Mesenchymal stem cell (in vitro differentiated cells and primary cell): ENCODE results near the gene ANXA6.

ENCODE experiments used
- DNase-seq: peaks from one replicate; pipeline ENCODE4 v3.0.0-alpha.2; 2013
- H2AFZ ChIP-seq: one replicate; pipeline ENCODE4 v1.6.1; 2013; ENCODE audit warnings: low read depth, mild to moderate bottlenecking, control low read depth, inconsistent platforms, low read length, moderate library complexity
- H2AK5ac ChIP-seq: 2 replicates; pipeline ENCODE4 v1.6.1; 2013; ENCODE audit warnings: low read length, moderate library complexity, mild to moderate bottlenecking, inconsistent platforms; ENCODE audit not compliant: severe bottlenecking
- H2BK120ac ChIP-seq: one replicate; pipeline ENCODE4 v1.6.1; 2013; ENCODE audit warnings: low read depth, mild to moderate bottlenecking, inconsistent platforms, low read length, moderate library complexity
- H2BK12ac ChIP-seq, 2 experiments: one replicate each; pipeline ENCODE4 v1.6.1; 2013; ENCODE audit warnings: inconsistent platforms in 2 of 2, low read length in 2 of 2, mild to moderate bottlenecking in 2 of 2, moderate library complexity in 2 of 2, control low read depth in 1 of 2
- H2BK15ac ChIP-seq: one replicate; pipeline ENCODE4 v1.6.1; 2013; ENCODE audit warnings: mild to moderate bottlenecking, low read depth, inconsistent platforms; ENCODE audit not compliant: poor library complexity, severe bottlenecking
- H2BK5ac ChIP-seq: 2 replicates; pipeline ENCODE4 v1.6.1; 2013; ENCODE audit warnings: low read depth, mild to moderate bottlenecking, low read length, control low read depth, inconsistent platforms; ENCODE audit not compliant: poor library complexity, severe bottlenecking
- H3K14ac ChIP-seq, 2 experiments: one replicate each; pipeline ENCODE4 v1.6.1; 2013; ENCODE audit warnings: inconsistent platforms in 2 of 2, low read length in 2 of 2, control low read depth in 1 of 2, mild to moderate bottlenecking in 1 of 2, moderate library complexity in 1 of 2
- H3K18ac ChIP-seq, 2 experiments: one replicate each; pipeline ENCODE4 v1.6.1; 2013; ENCODE audit warnings: inconsistent platforms in 2 of 2, low read length in 2 of 2, control low read depth in 1 of 2, low read depth in 1 of 2, mild to moderate bottlenecking in 1 of 2
- H3K23ac ChIP-seq, 2 experiments: one replicate each; pipeline ENCODE4 v1.6.1; 2013; ENCODE audit warnings: inconsistent platforms in 2 of 2, low read length in 2 of 2, mild to moderate bottlenecking in 2 of 2, moderate library complexity in 2 of 2, control low read depth in 1 of 2
- H3K27ac ChIP-seq: 2 replicates; pipeline ENCODE4 v1.5.1; 2013; ENCODE audit warnings: mild to moderate bottlenecking, moderate library complexity, low read length, control low read depth, inconsistent platforms; ENCODE audit not compliant: poor library complexity, severe bottlenecking
- H3K27me3 ChIP-seq, 2 experiments: 2 replicates each; pipeline versions ENCODE4 v1.6.1 to v1.7.0; 2013; ENCODE audit warnings: low read length in 2 of 2, mild to moderate bottlenecking in 2 of 2, moderate library complexity in 2 of 2, control low read depth in 1 of 2, inconsistent platforms in 1 of 2; ENCODE audit not compliant: control insufficient read depth in 1 of 2, insufficient read depth in 1 of 2
- H3K36me3 ChIP-seq, 2 experiments: 2 replicates each; pipeline versions ENCODE4 v1.6.1 to v1.7.0; 2013; ENCODE audit warnings: low read length in 2 of 2, control low read depth in 1 of 2, inconsistent platforms in 1 of 2, low read depth in 1 of 2, mild to moderate bottlenecking in 1 of 2; ENCODE audit not compliant: insufficient read depth in 2 of 2, control insufficient read depth in 1 of 2
- H3K4ac ChIP-seq, 2 experiments: one replicate each; pipeline ENCODE4 v1.6.1; 2013; ENCODE audit warnings: inconsistent platforms in 2 of 2, low read length in 2 of 2, mild to moderate bottlenecking in 2 of 2, moderate library complexity in 2 of 2, control low read depth in 1 of 2, low read depth in 1 of 2
- H3K4me1 ChIP-seq: 2 replicates; pipeline ENCODE4 v1.6.1; 2013; ENCODE audit warnings: low read depth, low read length, control low read depth; ENCODE audit not compliant: control insufficient read depth, insufficient read depth
- H3K4me2 ChIP-seq: 2 replicates; pipeline ENCODE4 v1.6.1; 2013; ENCODE audit warnings: low read length, mild to moderate bottlenecking, inconsistent platforms; ENCODE audit not compliant: poor library complexity, severe bottlenecking
- H3K4me3 ChIP-seq, 2 experiments: 2 replicates each; pipeline versions ENCODE4 v1.5.1 to v1.7.0; 2013; ENCODE audit warnings: low read length in 2 of 2, mild to moderate bottlenecking in 2 of 2, control low read depth in 1 of 2, low read depth in 1 of 2; ENCODE audit not compliant: insufficient read depth in 1 of 2
- H3K79me1 ChIP-seq: replicated peaks from 2 replicates; pipeline ENCODE4 v1.6.1; 2013; ENCODE audit warnings: mild to moderate bottlenecking, control low read depth, low read length, inconsistent platforms; ENCODE audit not compliant: poor library complexity, severe bottlenecking
- H3K9ac ChIP-seq: 2 replicates; pipeline ENCODE4 v1.7.0; 2013; ENCODE audit warnings: mild to moderate bottlenecking, low read length, moderate library complexity
- H3K9me3 ChIP-seq: 2 replicates; pipeline ENCODE4 v1.7.0; 2013; ENCODE audit warnings: mild to moderate bottlenecking, low read length; ENCODE audit not compliant: control insufficient read depth
- H4K8ac ChIP-seq: one replicate; pipeline ENCODE4 v1.6.1; 2013; ENCODE audit warnings: inconsistent platforms, mild to moderate bottlenecking, low read length, moderate library complexity
- H4K91ac ChIP-seq: one replicate; pipeline ENCODE4 v1.6.1; 2013; ENCODE audit warnings: mild to moderate bottlenecking, low read length, inconsistent platforms
- WGBS: methylation state at CpG from one replicate; pipeline ENCODE4 v1.1.7; 2013; ENCODE audit warnings: mixed read lengths; 5-methylcytosine and 5-hydroxymethylcytosine counted together

The ANXA6 gene

DNA sequence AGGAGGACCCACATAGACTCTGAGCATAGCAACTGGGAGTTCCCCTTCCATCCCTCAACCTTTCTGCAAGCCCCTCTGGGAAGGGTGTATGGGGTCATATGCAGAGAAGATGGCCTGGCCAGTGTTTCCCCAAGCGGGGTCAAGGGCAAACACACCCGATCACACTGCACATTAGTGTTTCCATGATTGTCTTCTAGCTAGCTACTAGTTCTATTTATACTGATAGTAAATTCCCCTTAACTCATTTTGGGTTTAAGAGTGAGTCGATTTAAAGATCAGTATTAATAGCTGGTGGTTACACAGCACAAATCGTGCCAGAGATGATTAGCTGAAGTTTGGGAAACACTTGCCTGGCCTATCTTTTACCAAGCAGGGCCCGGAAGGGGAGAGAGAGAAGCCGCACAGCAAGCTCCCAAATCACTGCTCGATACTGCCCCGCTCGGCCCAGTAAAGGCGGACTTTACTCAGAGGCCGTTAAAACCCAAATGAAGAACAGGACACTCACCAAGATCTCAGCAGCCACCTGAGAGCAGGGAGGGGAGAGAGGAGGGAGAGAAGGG, 47.4 kb downstream of the ANXA6 start:
- Histone ChIP-seq H2BK120ac (no peak overlapping the region), H2BK15ac (no peak overlapping the region), H3K23ac (no peak overlapping the region), H3K79me1 (peaks cover 44% of the 10 kb centered on the region), H2AFZ (no peak overlapping the region), H3K9me3 (no peaks in the 10 kb centered on the region), H2AK5ac (no peak overlapping the region), H4K91ac (no peak overlapping the region), H4K8ac (no peak overlapping the region), H3K4ac (no peak overlapping the region), H3K18ac (no peak overlapping the region), H3K9ac (no peak overlapping the region), H3K4me1 (peaks cover 11% of the 10 kb centered on the region), H2BK12ac (no peak overlapping the region), H3K27me3 (no peaks in the 10 kb centered on the region), H2BK5ac (no peak overlapping the region), H3K4me2 (no peak overlapping the region), H3K36me3 (peaks cover 62 to 94% of the 10 kb centered on the region in 2 experiments), H3K14ac (no peak overlapping the region), H3K27ac (no peak overlapping the region), H3K4me3 (no peak overlapping the region)
- WGBS = 98% methylated on average over 10 of the region's 11 CpGs
- no peak for DNase-seq

DNA sequence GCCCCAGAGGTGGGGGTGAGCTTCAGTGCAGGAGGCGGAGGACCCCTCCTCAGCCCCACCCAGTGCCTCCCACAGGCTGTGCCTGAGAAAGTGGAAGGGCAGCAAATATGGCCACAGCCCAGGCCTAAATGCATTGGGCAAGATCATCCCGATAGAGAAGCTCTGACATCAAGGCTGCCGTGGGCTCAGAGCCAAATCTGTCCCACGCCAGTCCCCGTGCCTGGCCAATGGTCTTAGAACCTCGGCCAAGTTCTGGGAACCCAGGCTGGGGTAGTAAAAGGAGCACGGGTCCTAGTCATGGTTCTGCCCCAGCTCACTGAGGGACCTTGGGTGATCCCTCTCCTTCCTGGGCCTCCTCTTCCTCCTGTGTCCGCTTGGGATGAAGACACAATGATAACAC, 49.0 kb downstream of the ANXA6 start:
- H3K14ac ChIP-seq = no peak overlapping the region
- peaks cover 46% of the 10 kb centered on the region for H3K79me1 ChIP-seq
- H3K9me3 ChIP-seq = no peaks in the 10 kb centered on the region
- H2AFZ ChIP-seq = no peak overlapping the region
- H3K27me3 ChIP-seq = no peaks in the 10 kb centered on the region
- no peak overlapping the region for H2AK5ac ChIP-seq
- H3K18ac ChIP-seq = no peak overlapping the region
- no peak overlapping the region for H3K27ac ChIP-seq
- H3K4me3 ChIP-seq = no peak overlapping the region
- no peak overlapping the region for H2BK120ac ChIP-seq
- H3K9ac ChIP-seq = no peak overlapping the region
- no peak overlapping the region for H2BK5ac ChIP-seq
- no peak overlapping the region for H2BK15ac ChIP-seq
- H4K91ac ChIP-seq = no peak overlapping the region
- no peak overlapping the region for H2BK12ac ChIP-seq
- no peak for DNase-seq
- 96% methylated on average over 8 of the region's 8 CpGs for WGBS
- peaks cover 11% of the 10 kb centered on the region for H3K4me1 ChIP-seq
- H3K4ac ChIP-seq = no peak overlapping the region
- H3K23ac ChIP-seq = no peak overlapping the region
- H3K4me2 ChIP-seq = no peak overlapping the region
- H3K36me3 ChIP-seq = peaks cover 78 to 98% of the 10 kb centered on the region in 2 experiments
- H4K8ac ChIP-seq = peak overlapping the region; percentile 0

DNA sequence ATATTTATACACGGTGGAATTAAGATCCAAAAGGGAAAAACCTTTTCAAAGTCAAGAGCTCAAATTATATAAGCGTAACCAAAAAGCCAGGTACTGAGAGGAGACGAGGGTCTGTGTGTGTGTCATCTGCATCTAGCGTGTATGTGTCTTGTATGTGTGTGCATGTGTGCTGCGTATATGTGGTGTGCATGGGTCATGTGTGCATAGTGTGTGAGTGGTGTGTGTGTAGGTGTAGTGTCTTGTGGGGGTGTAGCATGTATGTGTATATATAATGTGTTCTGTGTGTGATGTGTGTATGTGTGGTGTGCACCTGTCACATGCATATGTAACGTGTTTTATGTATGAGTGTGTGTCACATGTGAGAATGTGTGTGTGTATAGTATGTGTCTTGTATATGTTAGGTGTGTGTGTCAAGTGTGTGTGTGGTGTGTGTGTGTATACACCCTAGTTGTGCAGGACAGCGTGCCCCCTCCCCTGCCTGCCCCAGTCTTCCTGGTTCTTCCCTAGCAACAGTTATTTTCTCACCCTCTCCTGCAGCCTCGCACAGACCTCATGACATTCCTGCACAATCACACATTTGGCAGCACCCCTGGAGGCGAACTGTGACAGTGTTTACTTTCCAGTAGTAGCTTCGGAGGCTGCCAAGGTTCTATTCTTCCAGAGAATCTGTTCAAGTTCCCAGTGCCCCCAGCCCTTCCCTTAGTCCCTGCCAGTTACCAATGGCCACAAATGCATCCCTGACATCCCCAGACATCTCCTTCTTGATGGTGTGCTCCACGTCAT, 49.6 kb downstream of the ANXA6 start:
- peak overlapping the region in 1 of 2 experiments; percentile 11 for H3K18ac ChIP-seq
- no peak overlapping the region for H4K8ac ChIP-seq
- no peak overlapping the region for H3K4ac ChIP-seq
- H2AFZ ChIP-seq = no peak overlapping the region
- no peak overlapping the region for H3K4me2 ChIP-seq
- peaks cover 11% of the 10 kb centered on the region for H3K4me1 ChIP-seq
- no peak overlapping the region for H2BK5ac ChIP-seq
- no peak overlapping the region for H3K9ac ChIP-seq
- H3K79me1 ChIP-seq = peaks cover 48% of the 10 kb centered on the region
- H3K27ac ChIP-seq = no peak overlapping the region
- no peak overlapping the region for H3K23ac ChIP-seq
- H3K36me3 ChIP-seq = peaks cover 81 to 99% of the 10 kb centered on the region in 2 experiments
- no peaks in the 10 kb centered on the region for H3K9me3 ChIP-seq
- H2BK120ac ChIP-seq = no peak overlapping the region
- no peak overlapping the region for H2AK5ac ChIP-seq
- H3K14ac ChIP-seq = no peak overlapping the region
- H4K91ac ChIP-seq = peak overlapping the region; percentile 53
- no peaks in the 10 kb centered on the region for H3K27me3 ChIP-seq
- 95% methylated on average over 11 of the region's 11 CpGs for WGBS
- no peak for DNase-seq
- H2BK12ac ChIP-seq = peak overlapping the region in 1 of 2 experiments; percentile 34
- H2BK15ac ChIP-seq = no peak overlapping the region
- no peak overlapping the region for H3K4me3 ChIP-seq

DNA sequence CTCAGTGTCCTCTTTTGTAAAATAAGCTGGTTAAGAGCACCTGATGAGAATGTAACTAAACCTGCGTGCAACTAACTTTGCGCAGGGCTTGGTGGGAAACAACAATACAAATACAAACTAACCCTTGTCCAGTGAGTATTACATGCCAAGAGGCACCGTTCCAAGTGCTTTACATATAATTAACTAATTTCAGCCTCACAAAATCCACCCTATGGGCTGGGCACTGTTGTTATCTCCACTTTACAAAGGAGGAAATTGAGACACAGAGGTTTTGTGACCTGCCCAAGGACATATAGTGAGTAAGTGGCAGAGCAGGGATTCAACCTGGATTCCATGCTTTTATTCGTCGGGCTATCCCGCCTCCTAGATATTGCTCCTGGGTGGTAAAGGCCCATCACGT, 50.5 kb downstream of the ANXA6 start:
- Histone ChIP-seq H3K23ac (no peak overlapping the region), H3K79me1 (peaks cover 43% of the 10 kb centered on the region), H3K36me3 (peaks cover 76 to 99% of the 10 kb centered on the region in 2 experiments), H2AK5ac (no peak overlapping the region), H3K4me1 (peaks cover 11% of the 10 kb centered on the region), H4K91ac (no peak overlapping the region), H3K4ac (no peak overlapping the region), H3K27ac (no peak overlapping the region), H3K14ac (no peak overlapping the region), H3K4me2 (no peak overlapping the region), H3K9ac (no peak overlapping the region), H2AFZ (no peak overlapping the region), H2BK5ac (no peak overlapping the region), H3K18ac (no peak overlapping the region), H2BK120ac (no peak overlapping the region), H2BK15ac (no peak overlapping the region), H4K8ac (no peak overlapping the region), H3K9me3 (no peaks in the 10 kb centered on the region), H3K27me3 (no peaks in the 10 kb centered on the region), H3K4me3 (no peak overlapping the region), H2BK12ac (no peak overlapping the region)
- 100% methylated on average over 4 of the region's 7 CpGs for WGBS
- no peak for DNase-seq
